SK-N-SH (cell line): Measurements from ENCODE around the gene WHAMM. TPM values are rescaled to one million over a fixed set of nuclear protein-coding genes. Genes with fewer than 3 reads are reported as not detected.

Source experiments
- CTCF ChIA-PET: fragments of 300-600, 350-600 bp; formaldehyde crosslinking; extraction: SDS; loops from one replicate; lab custom pipeline; 2021; lab: Yijun Ruan, JAX
- POLR2A ChIA-PET: fragments of 350-600 bp; sonication (Branson Sonifier 250); formaldehyde crosslinking; extraction: SDS; loops from one replicate; lab custom pipeline; 2020; ENCODE audit warnings: antibody characterized with exemption, inconsistent platforms; lab: Yijun Ruan, JAX
- DNase-seq: peaks from one replicate; pipeline ENCODE4 v3.0.0; 2012
- H2AFZ ChIP-seq: fragments of 200-600 bp; sonication (generic); 2 replicates; pipeline ENCODE4 v1.8.1; 2016; ENCODE audit warnings: antibody characterized with exemption, mild to moderate bottlenecking, low read depth
- H3F3A ChIP-seq: fragments of 200-600 bp; sonication (generic); replicated peaks from 2 replicates; pipeline ENCODE3; 2016; ENCODE audit warnings: antibody characterized with exemption, mild to moderate bottlenecking; ENCODE audit not compliant: insufficient read depth
- H3K27ac ChIP-seq, 2 experiments: fragments of 200-500 bp in 1 of 2; fragments of 200-600 bp in 1 of 2; sonication (Bioruptor generic) in 1 of 2; sonication (generic), shearing (Covaris generic) in 1 of 2; 2 replicates each; pipeline versions ENCODE4 v1.5.1 to v1.6.1; 2014 to 2016; ENCODE audit warnings: low read depth in 2 of 2, inconsistent platforms in 1 of 2, low read length in 1 of 2, mild to moderate bottlenecking in 1 of 2, mixed read lengths in 1 of 2
- H3K27me3 ChIP-seq: fragments of 200-600 bp; sonication (generic), shearing (Covaris generic); 2 replicates; pipeline ENCODE4 v1.6.1; 2016; ENCODE audit warnings: mixed run types; ENCODE audit not compliant: insufficient read depth
- H3K36me3 ChIP-seq, 2 experiments: fragments of 200-500 bp in 1 of 2; fragments of 200-600 bp in 1 of 2; sonication (Bioruptor generic) in 1 of 2; sonication (generic) in 1 of 2; replicated peaks in 1 of 2; 2 replicates each; pipeline versions ENCODE3 to v1.5.1; 2014 to 2016; ENCODE audit warnings: low read length in 1 of 2, mild to moderate bottlenecking in 1 of 2; ENCODE audit not compliant: insufficient read depth in 2 of 2, control insufficient read depth in 1 of 2
- H3K4me1 ChIP-seq, 2 experiments: fragments of 200-500 bp in 1 of 2; fragments of 200-600 bp in 1 of 2; sonication (Bioruptor generic) in 1 of 2; sonication (generic), shearing (Covaris generic) in 1 of 2; 2 replicates each; pipeline versions ENCODE4 v1.5.1 to v1.6.1; 2014 to 2016; ENCODE audit warnings: low read depth in 1 of 2, low read length in 1 of 2, mixed run types in 1 of 2; ENCODE audit not compliant: insufficient read depth in 2 of 2, control insufficient read depth in 1 of 2
- H3K4me2 ChIP-seq: fragments of 200-600 bp; sonication (generic), shearing (Covaris generic); 2 replicates; pipeline ENCODE4 v1.6.1; 2017; ENCODE audit warnings: mixed run types
- H3K4me3 ChIP-seq, 2 experiments: fragments of 200-500 bp in 1 of 2; fragments of 200-600 bp in 1 of 2; sonication (Bioruptor generic) in 1 of 2; sonication (generic), shearing (Covaris generic) in 1 of 2; 2 replicates each; pipeline versions ENCODE4 v1.5.1 to v1.8.1; 2014 to 2016; ENCODE audit warnings: low read depth in 2 of 2, inconsistent platforms in 1 of 2, low read length in 1 of 2, mild to moderate bottlenecking in 1 of 2, mixed read lengths in 1 of 2, moderate library complexity in 1 of 2
- H3K79me2 ChIP-seq: fragments of 200-600 bp; sonication (generic); 2 replicates; pipeline ENCODE4 v1.8.1; 2017; ENCODE audit warnings: mild to moderate bottlenecking; ENCODE audit not compliant: insufficient read depth
- H3K9ac ChIP-seq: fragments of 200-600 bp; sonication (generic); 2 replicates; pipeline ENCODE4 v1.6.1; 2017; ENCODE audit warnings: mixed run types
- H3K9me2 ChIP-seq: fragments of 200-600 bp; sonication (generic); 2 replicates; pipeline ENCODE4 v1.6.1; 2017; ENCODE audit warnings: mixed run types
- H3K9me3 ChIP-seq: fragments of 200-600 bp; sonication (generic); 2 replicates; pipeline ENCODE4 v1.6.1; 2017; ENCODE audit warnings: mixed run types, mild to moderate bottlenecking, moderate library complexity
- H4K20me1 ChIP-seq: fragments of 200-600 bp; sonication (generic); 2 replicates; pipeline ENCODE4 v1.6.1; 2017; ENCODE audit warnings: mild to moderate bottlenecking, mixed run types; ENCODE audit not compliant: insufficient read depth
- EP300 ChIP-seq, 2 experiments: IDR thresholded peaks; 2 replicates each; pipeline versions ENCODE4 v1.4.0 to v1.6.1; 2012; ENCODE audit warnings: borderline replicate concordance in 1 of 2, low read depth in 1 of 2, low read length in 1 of 2
- EZH2phosphoT487 ChIP-seq: fragments of 200-600 bp; sonication (generic); IDR thresholded peaks from 2 replicates; pipeline ENCODE4 v1.6.1; 2017; ENCODE audit warnings: low read depth, mixed run types, mild to moderate bottlenecking, antibody characterized with exemption, moderate library complexity, borderline replicate concordance
- FOSL2 ChIP-seq: IDR thresholded peaks from 2 replicates; pipeline ENCODE4 v1.4.0; 2012; ENCODE audit warnings: low read depth, mild to moderate bottlenecking, moderate library complexity, borderline replicate concordance
- FOXJ3 ChIP-seq: sonication (generic); formaldehyde crosslinking; IDR thresholded peaks from 2 replicates; pipeline ENCODE4 v1.5.1; 2020; ENCODE audit warnings: mild to moderate bottlenecking, missing genetic modification reagents
- GATA2 ChIP-seq: sonication (generic); formaldehyde crosslinking; IDR thresholded peaks from 2 replicates; pipeline ENCODE4 v1.5.0; 2020; ENCODE audit warnings: mild to moderate bottlenecking, missing genetic modification reagents
- NRF1 ChIP-seq: IDR thresholded peaks from 2 replicates; pipeline ENCODE4 v1.6.1; 2012; ENCODE audit warnings: low read depth, mild to moderate bottlenecking, low read length
- RCOR1 ChIP-seq: fragments of 150-350 bp; IDR thresholded peaks from 2 replicates; pipeline ENCODE4 v1.6.1; 2017; ENCODE audit warnings: antibody characterized with exemption, low read length
- RFX5 ChIP-seq: IDR thresholded peaks from 2 replicates; pipeline ENCODE4 v1.6.1; 2012; ENCODE audit warnings: mild to moderate bottlenecking, improper control_type of control experiment, low read length
- RXRA ChIP-seq: IDR thresholded peaks from 2 replicates; pipeline ENCODE4 v1.4.0; 2012; ENCODE audit warnings: low read depth, mild to moderate bottlenecking, borderline replicate concordance
- TCF12 ChIP-seq: IDR thresholded peaks from 2 replicates; pipeline ENCODE4 v1.4.0; 2012
- WGBS: methylation state at CpG from one replicate; pipeline ENCODE4 v1.1.6; 2017; ENCODE audit warnings: low lambda C conversion rate; 5-methylcytosine and 5-hydroxymethylcytosine counted together
- polyA plus RNA-seq, 3 experiments: library from polyadenylated mRNA; depleted of rRNA; stranded (reverse); fragments of >200 nt; gene quantifications; 2 replicates each; pipeline ENCODE4 v1.2.3, GENCODE V29; 2012
- TF ChIP-seq, protein P1 (sequence below): IDR thresholded peaks from 2 replicates; pipeline ENCODE4; 2012
- TF ChIP-seq, protein P2 (sequence below): fragments of 200-600 bp; sonication (generic); IDR thresholded peaks from 2 replicates; pipeline ENCODE4 v1.6.1; 2017; ENCODE audit warnings: antibody characterized with exemption, mild to moderate bottlenecking, moderate library complexity
- TF ChIP-seq, protein P3 (sequence below): fragments of 150-350 bp; IDR thresholded peaks from 2 replicates; pipeline ENCODE4 v1.6.1; 2016; ENCODE audit warnings: mild to moderate bottlenecking, low read depth, low read length
- TF ChIP-seq, protein P4 (sequence below): IDR thresholded peaks from 2 replicates; pipeline ENCODE4 v1.4.0; 2012; ENCODE audit warnings: low read depth, borderline replicate concordance

Gene WHAMM
- polyA plus RNA-seq, 1 of the 3 experiments (the other 2 are of a cell fraction), result 2.3 TPM

DNA sequence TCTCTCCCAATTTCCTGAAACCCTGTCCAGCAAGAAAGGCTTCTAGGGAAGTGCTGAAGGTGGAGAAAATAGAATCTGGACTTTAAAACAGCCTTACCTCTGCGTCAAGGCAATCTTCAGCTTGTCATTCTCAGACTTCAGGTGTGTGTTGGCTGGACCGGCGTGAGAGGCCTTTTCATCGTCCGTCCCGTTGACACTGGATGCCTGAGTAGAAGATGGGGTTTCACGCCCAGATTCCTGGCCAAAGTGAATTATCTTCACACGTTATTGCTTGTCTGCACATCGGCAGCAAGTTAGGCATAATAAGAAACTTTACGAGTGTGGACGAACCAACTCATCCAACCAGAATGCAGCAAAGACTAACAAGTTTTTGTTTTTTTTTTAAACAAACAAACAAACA, 49.5 kb downstream of the WHAMM start:
- no peaks in the 10 kb centered on the region for H3F3A ChIP-seq
- DNase-seq, result no peak
- H4K20me1 ChIP-seq, result no peaks in the 10 kb centered on the region
- H3K4me1 ChIP-seq, result no peaks in the 10 kb centered on the region
- no peaks in the 10 kb centered on the region for H3K9me2 ChIP-seq
- ChIA-PET CTCF (no interaction called here), POLR2A (no interaction called here)
- no peaks in the 10 kb centered on the region for H3K27me3 ChIP-seq
- no peak overlapping the region for H3K27ac ChIP-seq
- no peak overlapping the region for H2AFZ ChIP-seq
- no peak overlapping the region for H3K9ac ChIP-seq
- TF ChIP-seq NRF1 (no peak), FOXJ3 (CRISPR knock-in tag) (no peak)
- TF ChIP-seq, protein P1, sequence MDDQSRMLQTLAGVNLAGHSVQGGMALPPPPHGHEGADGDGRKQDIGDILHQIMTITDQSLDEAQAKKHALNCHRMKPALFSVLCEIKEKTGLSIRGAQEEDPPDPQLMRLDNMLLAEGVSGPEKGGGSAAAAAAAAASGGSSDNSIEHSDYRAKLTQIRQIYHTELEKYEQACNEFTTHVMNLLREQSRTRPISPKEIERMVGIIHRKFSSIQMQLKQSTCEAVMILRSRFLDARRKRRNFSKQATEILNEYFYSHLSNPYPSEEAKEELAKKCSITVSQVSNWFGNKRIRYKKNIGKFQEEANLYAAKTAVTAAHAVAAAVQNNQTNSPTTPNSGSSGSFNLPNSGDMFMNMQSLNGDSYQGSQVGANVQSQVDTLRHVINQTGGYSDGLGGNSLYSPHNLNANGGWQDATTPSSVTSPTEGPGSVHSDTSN, result no peak
- 96% methylated on average over 11 of the region's 11 CpGs for WGBS
- no peak overlapping the region for H3K4me3 ChIP-seq
- H3K9me3 ChIP-seq, result no peaks in the 10 kb centered on the region
- H3K36me3 ChIP-seq, result no peaks in the 10 kb centered on the region
- no peaks in the 10 kb centered on the region for H3K79me2 ChIP-seq
- H3K4me2 ChIP-seq, result no peak overlapping the region

DNA sequence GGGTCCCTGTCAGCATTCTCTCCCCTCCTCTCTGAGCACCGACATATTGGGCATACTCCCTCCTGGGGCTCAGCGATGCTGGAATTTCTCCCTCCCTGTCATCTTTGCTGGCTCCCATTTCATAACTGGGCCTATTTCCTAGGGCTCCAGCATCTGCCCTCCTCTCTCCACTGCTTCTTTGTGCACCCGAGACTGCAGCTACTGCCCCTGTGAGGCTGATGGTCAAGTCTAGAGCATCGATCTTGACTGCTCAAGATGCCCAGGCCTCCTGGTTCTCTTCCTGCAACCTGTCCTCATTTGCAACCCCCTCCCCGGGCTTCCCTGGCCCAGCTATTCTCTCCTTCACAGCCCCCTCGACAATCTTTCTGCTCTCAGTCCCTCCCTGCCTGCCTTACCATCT, 53.5 kb downstream of the WHAMM start:
- H3K4me2 ChIP-seq, result no peak overlapping the region
- 73% methylated on average over 6 of the region's 6 CpGs for WGBS
- DNase-seq, result no peak
- no peaks in the 10 kb centered on the region for H3K9me2 ChIP-seq
- H3K27ac ChIP-seq, result no peak overlapping the region
- ChIA-PET CTCF (interaction anchor here (1.3 kb wide), 1 partner anchor 15 kb away, joined by 4 read pairs; no protein-coding TSS in a partner anchor), POLR2A (no interaction called here)
- H3K79me2 ChIP-seq, result no peaks in the 10 kb centered on the region
- no peaks in the 10 kb centered on the region for H3K4me1 ChIP-seq
- H2AFZ ChIP-seq, result no peak overlapping the region
- no peaks in the 10 kb centered on the region for H3K9me3 ChIP-seq
- no peak overlapping the region for H3K4me3 ChIP-seq
- H3K27me3 ChIP-seq, result no peaks in the 10 kb centered on the region
- H3K9ac ChIP-seq, result no peak overlapping the region
- H3K36me3 ChIP-seq, result no peaks in the 10 kb centered on the region
- no peaks in the 10 kb centered on the region for H3F3A ChIP-seq
- TF ChIP-seq RCOR1 (no peak), TCF12 (no peak), EZH2phosphoT487 (no peak), RFX5 (no peak)
- no peaks in the 10 kb centered on the region for H4K20me1 ChIP-seq

DNA sequence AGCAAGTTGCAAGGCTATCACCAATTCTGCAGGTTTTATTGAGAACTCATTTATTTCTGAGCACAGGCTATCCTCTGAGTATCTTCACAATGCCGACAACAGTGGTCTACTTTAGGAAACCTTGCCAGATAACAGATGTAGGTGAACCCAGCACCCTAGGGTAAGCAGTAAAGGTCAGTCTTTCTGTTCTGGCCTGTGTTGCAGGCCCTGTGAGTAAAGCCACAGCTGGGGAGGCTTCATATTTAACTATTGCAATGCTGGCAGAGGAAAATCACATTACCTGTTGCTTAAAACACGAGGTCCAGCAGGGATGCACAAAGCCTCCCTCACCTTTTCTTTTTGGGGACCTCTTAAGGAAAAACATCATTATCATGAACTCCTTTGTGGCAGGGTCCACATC, 55.5 kb downstream of the WHAMM start:
- 67% methylated on average over 2 of the region's 2 CpGs for WGBS
- TF ChIP-seq GATA2 (CRISPR knock-in tag) (no peak), RFX5 (no peak), EZH2phosphoT487 (no peak), EP300 (IDR thresholded peaks at IDR 0.05; ENCODE audit: borderline replicate concordance in 1 of 2, low read depth in 1 of 2, low read length in 1 of 2) (no peak), RCOR1 (no peak), RXRA (no peak), FOSL2 (no peak)
- TF ChIP-seq, protein P2, sequence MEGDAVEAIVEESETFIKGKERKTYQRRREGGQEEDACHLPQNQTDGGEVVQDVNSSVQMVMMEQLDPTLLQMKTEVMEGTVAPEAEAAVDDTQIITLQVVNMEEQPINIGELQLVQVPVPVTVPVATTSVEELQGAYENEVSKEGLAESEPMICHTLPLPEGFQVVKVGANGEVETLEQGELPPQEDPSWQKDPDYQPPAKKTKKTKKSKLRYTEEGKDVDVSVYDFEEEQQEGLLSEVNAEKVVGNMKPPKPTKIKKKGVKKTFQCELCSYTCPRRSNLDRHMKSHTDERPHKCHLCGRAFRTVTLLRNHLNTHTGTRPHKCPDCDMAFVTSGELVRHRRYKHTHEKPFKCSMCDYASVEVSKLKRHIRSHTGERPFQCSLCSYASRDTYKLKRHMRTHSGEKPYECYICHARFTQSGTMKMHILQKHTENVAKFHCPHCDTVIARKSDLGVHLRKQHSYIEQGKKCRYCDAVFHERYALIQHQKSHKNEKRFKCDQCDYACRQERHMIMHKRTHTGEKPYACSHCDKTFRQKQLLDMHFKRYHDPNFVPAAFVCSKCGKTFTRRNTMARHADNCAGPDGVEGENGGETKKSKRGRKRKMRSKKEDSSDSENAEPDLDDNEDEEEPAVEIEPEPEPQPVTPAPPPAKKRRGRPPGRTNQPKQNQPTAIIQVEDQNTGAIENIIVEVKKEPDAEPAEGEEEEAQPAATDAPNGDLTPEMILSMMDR, result no peak
- TF ChIP-seq, protein P3, sequence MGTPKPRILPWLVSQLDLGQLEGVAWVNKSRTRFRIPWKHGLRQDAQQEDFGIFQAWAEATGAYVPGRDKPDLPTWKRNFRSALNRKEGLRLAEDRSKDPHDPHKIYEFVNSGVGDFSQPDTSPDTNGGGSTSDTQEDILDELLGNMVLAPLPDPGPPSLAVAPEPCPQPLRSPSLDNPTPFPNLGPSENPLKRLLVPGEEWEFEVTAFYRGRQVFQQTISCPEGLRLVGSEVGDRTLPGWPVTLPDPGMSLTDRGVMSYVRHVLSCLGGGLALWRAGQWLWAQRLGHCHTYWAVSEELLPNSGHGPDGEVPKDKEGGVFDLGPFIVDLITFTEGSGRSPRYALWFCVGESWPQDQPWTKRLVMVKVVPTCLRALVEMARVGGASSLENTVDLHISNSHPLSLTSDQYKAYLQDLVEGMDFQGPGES, result no peak
- TF ChIP-seq, protein P4, sequence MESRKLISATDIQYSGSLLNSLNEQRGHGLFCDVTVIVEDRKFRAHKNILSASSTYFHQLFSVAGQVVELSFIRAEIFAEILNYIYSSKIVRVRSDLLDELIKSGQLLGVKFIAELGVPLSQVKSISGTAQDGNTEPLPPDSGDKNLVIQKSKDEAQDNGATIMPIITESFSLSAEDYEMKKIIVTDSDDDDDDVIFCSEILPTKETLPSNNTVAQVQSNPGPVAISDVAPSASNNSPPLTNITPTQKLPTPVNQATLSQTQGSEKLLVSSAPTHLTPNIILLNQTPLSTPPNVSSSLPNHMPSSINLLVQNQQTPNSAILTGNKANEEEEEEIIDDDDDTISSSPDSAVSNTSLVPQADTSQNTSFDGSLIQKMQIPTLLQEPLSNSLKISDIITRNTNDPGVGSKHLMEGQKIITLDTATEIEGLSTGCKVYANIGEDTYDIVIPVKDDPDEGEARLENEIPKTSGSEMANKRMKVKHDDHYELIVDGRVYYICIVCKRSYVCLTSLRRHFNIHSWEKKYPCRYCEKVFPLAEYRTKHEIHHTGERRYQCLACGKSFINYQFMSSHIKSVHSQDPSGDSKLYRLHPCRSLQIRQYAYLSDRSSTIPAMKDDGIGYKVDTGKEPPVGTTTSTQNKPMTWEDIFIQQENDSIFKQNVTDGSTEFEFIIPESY, result no peak
- DNase-seq, result no peak
- Histone ChIP-seq H3K27ac (no peak overlapping the region), H3K9me2 (no peaks in the 10 kb centered on the region), H3K36me3 (no peaks in the 10 kb centered on the region), H3K9me3 (no peaks in the 10 kb centered on the region), H3K27me3 (no peaks in the 10 kb centered on the region), H3K4me2 (no peak overlapping the region), H3F3A (no peaks in the 10 kb centered on the region), H2AFZ (no peak overlapping the region), H3K4me1 (no peaks in the 10 kb centered on the region), H3K9ac (no peak overlapping the region), H3K79me2 (no peaks in the 10 kb centered on the region), H4K20me1 (no peaks in the 10 kb centered on the region), H3K4me3 (no peak overlapping the region)
- CTCF ChIA-PET, result interaction anchor here (1.0 kb wide), 1 partner anchor 76 kb away, joined by 3 read pairs; no protein-coding TSS in a partner anchor
- POLR2A ChIA-PET, result no interaction called here
